ENCODE results near the gene UTP4. TPM values are rescaled to one million over a fixed set of nuclear protein-coding genes. Genes with fewer than 3 reads are reported as not detected.
"Not testable (repeated sequence)": the region's sequence is repeated elsewhere in the genome, so short reads cannot be mapped to it uniquely, and the experiment has no call there.

Gene UTP4
- total RNA-seq, 1 experiment from 2014 or later: 31.4 TPM

GRCh38 chr16:69115837-69116236 is 16.6 kb upstream of the UTP4 start:
- Histone ChIP-seq H3K36me3 (peaks cover 14% of the 10 kb centered on the region), H3K27me3 (no peaks in the 10 kb centered on the region), H3K4me3 (no peak overlapping the region), H3K4me1 (no peaks in the 10 kb centered on the region), H3K9me3 (replicated peaks) (no peaks in the 10 kb centered on the region), H3K27ac (no peak overlapping the region)
- no peak for DNase-seq

GRCh38 chr16:69116256-69116875 is 16.1 kb upstream of the UTP4 start:
- DNase-seq: no peak
- Histone ChIP-seq H3K27me3 (no peaks in the 10 kb centered on the region), H3K36me3 (peaks cover 20% of the 10 kb centered on the region), H3K27ac (no peak overlapping the region), H3K9me3 (replicated peaks) (no peaks in the 10 kb centered on the region), H3K4me3 (no peak overlapping the region), H3K4me1 (no peaks in the 10 kb centered on the region)

GRCh38 chr16:69116906-69117305 is 15.5 kb upstream of the UTP4 start:
- Histone ChIP-seq H3K4me3 (no peak overlapping the region), H3K9me3 (replicated peaks) (no peaks in the 10 kb centered on the region), H3K36me3 (peaks cover 20% of the 10 kb centered on the region), H3K4me1 (no peaks in the 10 kb centered on the region), H3K27ac (no peak overlapping the region), H3K27me3 (no peaks in the 10 kb centered on the region)
- DNase-seq: no peak

GRCh38 chr16:69118468-69118867 is 14.0 kb upstream of the UTP4 start:
- no peak for DNase-seq
- H3K36me3 ChIP-seq: peaks cover 20% of the 10 kb centered on the region
- no peak overlapping the region for H3K27ac ChIP-seq
- no peak overlapping the region for H3K4me3 ChIP-seq
- H3K27me3 ChIP-seq: no peaks in the 10 kb centered on the region
- H3K9me3 ChIP-seq (replicated peaks): no peaks in the 10 kb centered on the region
- H3K4me1 ChIP-seq: no peaks in the 10 kb centered on the region

- Histone ChIP-seq H3K27ac (no peak overlapping the region), H3K9me3 (replicated peaks) (no peaks in the 10 kb centered on the region), H3K36me3 (peaks cover 20% of the 10 kb centered on the region), H3K27me3 (no peaks in the 10 kb centered on the region), H3K4me1 (no peaks in the 10 kb centered on the region), H3K4me3 (no peak overlapping the region)
- DNase-seq: no peak
Observed at GRCh38 chr16:69118994-69119393, 13.5 kb upstream of the UTP4 start.

GRCh38 chr16:69119536-69119935 is 12.9 kb upstream of the UTP4 start:
- peaks cover 20% of the 10 kb centered on the region for H3K36me3 ChIP-seq
- DNase-seq: no peak
- no peak overlapping the region for H3K4me3 ChIP-seq

GRCh38 chr16:69120096-69120664 is 12.3 kb upstream of the UTP4 start:
- no peaks in the 10 kb centered on the region for H3K27me3 ChIP-seq
- H3K9me3 ChIP-seq (replicated peaks): no peaks in the 10 kb centered on the region
- no peaks in the 10 kb centered on the region for H3K4me1 ChIP-seq
- DNase-seq: no peak
- no peak overlapping the region for H3K27ac ChIP-seq
- peaks cover 20% of the 10 kb centered on the region for H3K36me3 ChIP-seq
- no peak overlapping the region for H3K4me3 ChIP-seq

More at GRCh38 chr16:69119536-69119935, 12.9 kb upstream of the UTP4 start:
- no peaks in the 10 kb centered on the region for H3K4me1 ChIP-seq
- no peaks in the 10 kb centered on the region for H3K9me3 ChIP-seq (replicated peaks)
- H3K27ac ChIP-seq: no peak overlapping the region
- H3K27me3 ChIP-seq: no peaks in the 10 kb centered on the region

- Histone ChIP-seq H3K27ac (no peak overlapping the region), H3K36me3 (peaks cover 20% of the 10 kb centered on the region)
- DNase-seq: peak; percentile 54 to 76
Observed at GRCh38 chr16:69123910-69124309, 8.5 kb upstream of the UTP4 start.

GRCh38 chr16:69124406-69124805 is 8.0 kb upstream of the UTP4 start:
- H3K4me3 ChIP-seq; DNase-seq; H3K9me3 ChIP-seq (replicated peaks); H3K4me1 ChIP-seq; H3K27me3 ChIP-seq; H3K27ac ChIP-seq: not testable (repeated sequence)
- peaks cover 18% of the 10 kb centered on the region for H3K36me3 ChIP-seq

More at GRCh38 chr16:69123910-69124309, 8.5 kb upstream of the UTP4 start:
- Histone ChIP-seq H3K4me3 (no peak overlapping the region), H3K9me3 (replicated peaks) (no peaks in the 10 kb centered on the region), H3K27me3 (no peaks in the 10 kb centered on the region), H3K4me1 (no peaks in the 10 kb centered on the region)

GRCh38 chr16:69124961-69125360 is 7.5 kb upstream of the UTP4 start:
- H3K27ac ChIP-seq; H3K4me1 ChIP-seq; DNase-seq; H3K9me3 ChIP-seq (replicated peaks); H3K27me3 ChIP-seq; H3K4me3 ChIP-seq: not testable (repeated sequence)
- peaks cover 14% of the 10 kb centered on the region for H3K36me3 ChIP-seq

GRCh38 chr16:69126221-69126620 is 6.2 kb upstream of the UTP4 start:
- Histone ChIP-seq H3K27ac (no peak overlapping the region), H3K4me1 (no peaks in the 10 kb centered on the region), H3K36me3 (peaks cover 6% of the 10 kb centered on the region), H3K4me3 (no peak overlapping the region), H3K9me3 (replicated peaks) (no peaks in the 10 kb centered on the region), H3K27me3 (no peaks in the 10 kb centered on the region)
- no peak for DNase-seq

- not testable (repeated sequence) for H3K4me1 ChIP-seq; H3K4me3 ChIP-seq; H3K27ac ChIP-seq; H3K27me3 ChIP-seq; H3K36me3 ChIP-seq; DNase-seq; H3K9me3 ChIP-seq (replicated peaks)
Observed at GRCh38 chr16:69126801-69127200, 5.6 kb upstream of the UTP4 start.

GRCh38 chr16:69127966-69128510 is 4.4 kb upstream of the UTP4 start:
- no peak overlapping the region for H3K4me3 ChIP-seq
- no peaks in the 10 kb centered on the region for H3K9me3 ChIP-seq (replicated peaks)
- no peak for DNase-seq
- H3K4me1 ChIP-seq: no peaks in the 10 kb centered on the region
- no peaks in the 10 kb centered on the region for H3K27me3 ChIP-seq
- H3K27ac ChIP-seq: no peak overlapping the region
- peaks cover 4% of the 10 kb centered on the region; the same call in 1 of the 2 replicates for H3K36me3 ChIP-seq

GRCh38 chr16:69130461-69130860 is 2.0 kb upstream of the UTP4 start:
- no peak overlapping the region for H3K4me3 ChIP-seq
- no peaks in the 10 kb centered on the region for H3K9me3 ChIP-seq (replicated peaks)
- no peaks in the 10 kb centered on the region for H3K27me3 ChIP-seq
- peaks cover 4% of the 10 kb centered on the region; the same call in 1 of the 2 replicates for H3K36me3 ChIP-seq
- DNase-seq: no peak
- H3K27ac ChIP-seq: no peak overlapping the region
- no peaks in the 10 kb centered on the region for H3K4me1 ChIP-seq

- Histone ChIP-seq H3K4me3 (peak overlapping the region; percentile 83), H3K4me1 (no peaks in the 10 kb centered on the region), H3K27me3 (no peaks in the 10 kb centered on the region), H3K27ac (peak overlapping the region; percentile 83), H3K9me3 (replicated peaks) (no peaks in the 10 kb centered on the region), H3K36me3 (peaks cover 4% of the 10 kb centered on the region; the same call in 1 of the 2 replicates)
- peak; percentile 14 to 27 for DNase-seq
Observed at GRCh38 chr16:69131167-69131838, 1.1 kb upstream of the UTP4 start.
